Endodermal cell (in vitro differentiated cells): Measurements from ENCODE around the gene KYNU. TPM values are rescaled to one million over a fixed set of nuclear protein-coding genes. Genes with fewer than 3 reads are reported as not detected.

Experiments
- DNase-seq: peaks from one replicate; pipeline ENCODE4 v3.0.0-alpha.2; 2017
- H3K27ac ChIP-seq: 2 replicates; pipeline ENCODE4 v1.5.1; 2013; ENCODE audit warnings: mild to moderate bottlenecking, low read depth, low read length, moderate library complexity
- H3K27me3 ChIP-seq: 2 replicates; pipeline ENCODE4 v1.6.1; 2013; ENCODE audit warnings: mild to moderate bottlenecking, low read length, moderate library complexity; ENCODE audit not compliant: insufficient read depth, control insufficient read depth, poor library complexity, severe bottlenecking
- H3K36me3 ChIP-seq: 2 replicates; pipeline ENCODE4 v1.7.0; 2013; ENCODE audit warnings: mild to moderate bottlenecking, low read length, moderate library complexity; ENCODE audit not compliant: control insufficient read depth, insufficient read depth
- H3K4me1 ChIP-seq: one replicate; pipeline ENCODE4 v1.7.0; 2013; ENCODE audit warnings: low read length; ENCODE audit not compliant: control insufficient read depth, insufficient read depth
- H3K4me3 ChIP-seq: 2 replicates; pipeline ENCODE4 v1.5.1; 2013; ENCODE audit warnings: mild to moderate bottlenecking, low read length, moderate library complexity
- H3K9ac ChIP-seq: 2 replicates; pipeline ENCODE4 v1.6.1; 2013; ENCODE audit warnings: mild to moderate bottlenecking, low read length, moderate library complexity; ENCODE audit not compliant: poor library complexity, severe bottlenecking; ENCODE audit errors: extremely low read depth
- H3K9me3 ChIP-seq: 2 replicates; pipeline ENCODE4 v1.6.1; 2013; ENCODE audit warnings: mild to moderate bottlenecking, low read length, moderate library complexity; ENCODE audit not compliant: control insufficient read depth
- H3K27ac Mint-ChIP-seq: 2 replicates; pipeline ENCODE4 v1.8.0; 2020; ENCODE audit warnings: mixed read lengths
- H3K27me3 Mint-ChIP-seq: 2 replicates; pipeline ENCODE4 v1.8.0; 2021; ENCODE audit warnings: mild to moderate bottlenecking, mixed read lengths; ENCODE audit not compliant: insufficient read depth
- H3K36me3 Mint-ChIP-seq: 2 replicates; pipeline ENCODE4 v1.8.0; 2020; ENCODE audit warnings: low read depth, mixed read lengths
- H3K4me1 Mint-ChIP-seq: 2 replicates; pipeline ENCODE4 v1.8.0; 2020; ENCODE audit warnings: mixed read lengths
- H3K4me3 Mint-ChIP-seq: 2 replicates; pipeline ENCODE4 v1.8.0; 2020; ENCODE audit warnings: mild to moderate bottlenecking, moderate library complexity, mixed read lengths
- H3K9me3 Mint-ChIP-seq: 2 replicates; pipeline ENCODE4 v1.8.0; 2020; ENCODE audit warnings: mild to moderate bottlenecking, mixed read lengths
- WGBS, 2 experiments: methylation state at CpG; one replicate each; pipeline versions ENCODE4 v1.1.5 to v1.1.7; 2013; ENCODE audit warnings: missing lambda C conversion rate in 2 of 2, mixed read lengths in 1 of 2; ENCODE audit not compliant: insufficient coverage in 1 of 2, insufficient read length in 1 of 2; 5-methylcytosine and 5-hydroxymethylcytosine counted together
- total RNA-seq, 2 donors: library from RNA; stranded (reverse); fragmentation: NEBNext Ultra II Directional in 1 of 2; extraction: Animal tissue kit (Norgen Biotek cat#: 25700) in 1 of 2; gene quantifications; 2 replicates in 1 of 2; 3 replicates in 1 of 2; pipeline ENCODE4 v1.2.1, GENCODE V29; 2021
- TF ChIP-seq, protein P1 (sequence below): fragments of 200-600 bp; sonication (generic); conservative IDR thresholded peaks from 2 replicates; pipeline ENCODE4 v1.5.0; 2021; ENCODE audit warnings: antibody characterized with exemption, mild to moderate bottlenecking

The KYNU gene
- total RNA-seq, 2 donors from 2014 or later = 1.2 to 4.2 TPM

DNA sequence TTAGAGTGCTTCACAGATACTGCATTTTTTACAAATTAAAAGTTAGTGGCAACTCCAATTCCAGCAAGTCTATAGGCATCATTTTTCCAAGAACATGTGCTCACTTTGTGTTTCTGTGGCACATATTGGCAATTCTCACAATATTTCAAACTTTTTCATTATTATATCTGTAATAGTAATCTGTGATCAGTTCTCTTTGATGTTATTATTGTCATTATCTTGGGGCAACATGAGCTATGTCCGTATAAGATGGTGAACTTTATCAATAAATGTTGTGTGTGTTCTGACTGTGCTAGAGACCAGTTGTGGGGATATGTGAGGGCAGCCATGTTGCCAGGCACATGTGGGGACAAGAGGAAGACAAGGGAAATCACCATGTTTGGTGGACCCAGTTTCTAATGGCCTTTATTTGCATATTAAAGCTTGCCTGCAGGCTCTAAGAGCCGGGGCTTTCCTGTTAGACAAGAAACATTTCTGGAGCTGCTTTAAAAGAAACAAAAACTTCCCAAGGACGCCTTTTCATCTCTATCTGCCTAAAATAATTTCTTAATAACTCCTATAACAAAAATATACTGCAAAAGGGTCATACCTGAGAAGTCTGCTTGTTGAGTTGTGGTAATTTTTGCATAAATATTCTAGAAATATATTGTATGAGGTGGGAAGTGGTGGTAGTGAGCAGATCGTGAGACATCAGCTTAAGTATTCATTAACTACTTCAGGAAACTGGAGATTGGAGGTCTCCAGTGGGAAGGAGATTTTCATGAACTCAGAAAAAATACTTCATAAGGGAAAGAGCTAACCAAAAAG, 37.2 kb downstream of the KYNU start:
- H3K36me3 Mint-ChIP-seq = no peaks in the 10 kb centered on the region
- no peak overlapping the region for H3K4me3 Mint-ChIP-seq
- no peak overlapping the region for H3K27ac Mint-ChIP-seq
- Histone ChIP-seq H3K36me3 (no peaks in the 10 kb centered on the region), H3K4me1 (no peaks in the 10 kb centered on the region), H3K9me3 (no peaks in the 10 kb centered on the region), H3K27me3 (no peaks in the 10 kb centered on the region), H3K27ac (no peak overlapping the region), H3K4me3 (no peak overlapping the region), H3K9ac (no peak overlapping the region)
- peaks cover 10% of the 10 kb centered on the region for H3K4me1 Mint-ChIP-seq
- H3K27me3 Mint-ChIP-seq = no peaks in the 10 kb centered on the region
- no peaks in the 10 kb centered on the region for H3K9me3 Mint-ChIP-seq
- WGBS, 2 experiments = 73 to 90% methylated on average over 2 to 4 of the region's 4 CpGs
- DNase-seq = no peak
- TF ChIP-seq, protein P1, sequence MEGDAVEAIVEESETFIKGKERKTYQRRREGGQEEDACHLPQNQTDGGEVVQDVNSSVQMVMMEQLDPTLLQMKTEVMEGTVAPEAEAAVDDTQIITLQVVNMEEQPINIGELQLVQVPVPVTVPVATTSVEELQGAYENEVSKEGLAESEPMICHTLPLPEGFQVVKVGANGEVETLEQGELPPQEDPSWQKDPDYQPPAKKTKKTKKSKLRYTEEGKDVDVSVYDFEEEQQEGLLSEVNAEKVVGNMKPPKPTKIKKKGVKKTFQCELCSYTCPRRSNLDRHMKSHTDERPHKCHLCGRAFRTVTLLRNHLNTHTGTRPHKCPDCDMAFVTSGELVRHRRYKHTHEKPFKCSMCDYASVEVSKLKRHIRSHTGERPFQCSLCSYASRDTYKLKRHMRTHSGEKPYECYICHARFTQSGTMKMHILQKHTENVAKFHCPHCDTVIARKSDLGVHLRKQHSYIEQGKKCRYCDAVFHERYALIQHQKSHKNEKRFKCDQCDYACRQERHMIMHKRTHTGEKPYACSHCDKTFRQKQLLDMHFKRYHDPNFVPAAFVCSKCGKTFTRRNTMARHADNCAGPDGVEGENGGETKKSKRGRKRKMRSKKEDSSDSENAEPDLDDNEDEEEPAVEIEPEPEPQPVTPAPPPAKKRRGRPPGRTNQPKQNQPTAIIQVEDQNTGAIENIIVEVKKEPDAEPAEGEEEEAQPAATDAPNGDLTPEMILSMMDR = no peak

DNA sequence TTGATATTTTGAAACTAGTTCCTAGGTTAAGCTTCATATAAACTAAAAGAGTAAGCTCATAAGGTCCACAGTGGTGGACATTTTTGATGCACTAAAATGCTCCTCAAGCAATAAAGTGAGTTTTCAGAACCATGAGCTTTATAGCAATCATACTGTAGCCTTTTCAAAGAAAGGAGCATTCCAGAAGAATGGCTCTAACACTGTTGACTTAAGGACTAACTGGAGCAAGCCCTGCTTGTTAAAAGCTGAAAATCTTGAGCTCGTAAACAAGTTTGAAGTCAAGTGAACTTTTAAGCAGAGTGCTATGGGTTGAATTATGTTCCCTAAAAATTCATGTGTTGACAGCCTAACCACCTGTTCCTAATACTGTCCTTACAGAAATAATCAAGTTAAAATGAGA, 38.0 kb downstream of the KYNU start:
- no peak overlapping the region for H3K27ac ChIP-seq
- H3K27ac Mint-ChIP-seq = no peak overlapping the region
- H3K9me3 ChIP-seq = no peaks in the 10 kb centered on the region
- H3K9ac ChIP-seq = no peak overlapping the region
- no peaks in the 10 kb centered on the region for H3K36me3 Mint-ChIP-seq
- no peak overlapping the region for H3K4me3 ChIP-seq
- H3K27me3 Mint-ChIP-seq = no peaks in the 10 kb centered on the region
- TF ChIP-seq, protein P1 = no peak
- H3K27me3 ChIP-seq = no peaks in the 10 kb centered on the region
- 92 to 100% methylated on average over 1 of the region's 1 CpG for WGBS, 2 experiments
- no peak overlapping the region for H3K4me3 Mint-ChIP-seq
- H3K36me3 ChIP-seq = no peaks in the 10 kb centered on the region
- H3K9me3 Mint-ChIP-seq = no peaks in the 10 kb centered on the region
- no peaks in the 10 kb centered on the region for H3K4me1 ChIP-seq
- no peak for DNase-seq
- peaks cover 10% of the 10 kb centered on the region for H3K4me1 Mint-ChIP-seq

DNA sequence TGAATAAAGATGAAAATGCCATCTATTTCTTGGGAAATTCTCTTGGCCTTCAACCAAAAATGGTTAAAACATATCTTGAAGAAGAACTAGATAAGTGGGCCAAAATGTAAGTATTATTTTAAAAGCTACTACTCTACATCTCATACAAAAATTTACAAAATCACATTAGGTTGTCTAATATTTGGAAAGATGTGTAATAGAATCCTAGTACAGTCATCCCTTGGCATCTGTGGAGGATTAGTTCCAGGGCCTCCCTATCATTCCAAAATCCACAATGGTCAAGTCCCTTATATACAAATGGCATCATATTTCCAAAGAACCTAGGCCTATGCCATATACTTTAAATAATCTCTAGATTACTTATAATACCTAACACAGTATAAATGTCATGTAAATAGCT, 41.2 kb downstream of the KYNU start:
- no peaks in the 10 kb centered on the region for H3K4me1 ChIP-seq
- no peak overlapping the region for H3K4me3 Mint-ChIP-seq
- no peaks in the 10 kb centered on the region for H3K27me3 Mint-ChIP-seq
- H3K27ac Mint-ChIP-seq = no peak overlapping the region
- no peak overlapping the region for H3K4me3 ChIP-seq
- H3K9me3 ChIP-seq = no peaks in the 10 kb centered on the region
- no peaks in the 10 kb centered on the region for H3K9me3 Mint-ChIP-seq
- no peaks in the 10 kb centered on the region for H3K36me3 ChIP-seq
- H3K36me3 Mint-ChIP-seq = no peaks in the 10 kb centered on the region
- DNase-seq = no peak
- no peaks in the 10 kb centered on the region for H3K27me3 ChIP-seq
- no peak overlapping the region for H3K27ac ChIP-seq
- no peak overlapping the region for H3K9ac ChIP-seq
- peaks cover 10% of the 10 kb centered on the region for H3K4me1 Mint-ChIP-seq
- TF ChIP-seq, protein P1 = no peak
